GM23338 (cell line): ENCODE measurements around the gene GFRA1. TPM values are rescaled to one million over a fixed set of nuclear protein-coding genes. Genes with fewer than 3 reads are reported as not detected.

Source experiments
- ATAC-seq: fragments of 200-7000 bp; cut with Tn5 transposase; 3 replicates; pipeline ENCODE4 v1.9.1; 2020
- DNase-seq: peaks from one replicate; pipeline ENCODE4 v3.0.0-alpha.2; 2015; ENCODE audit warnings: low spot score
- H2AFZ ChIP-seq: fragments of 200-600 bp; sonication (generic); 2 replicates; pipeline ENCODE4 v1.8.0; 2016; ENCODE audit warnings: antibody characterized with exemption, mild to moderate bottlenecking, moderate library complexity
- H3F3A ChIP-seq: fragments of 200-600 bp; sonication (generic); replicated peaks from 2 replicates; pipeline ENCODE4 v1.8.0; 2017; ENCODE audit warnings: antibody characterized with exemption, mixed run types, low read depth
- H3K27ac ChIP-seq: fragments of 200-600 bp; sonication (generic); 2 replicates; pipeline ENCODE4 v1.6.1; 2016; ENCODE audit warnings: low read depth
- H3K27me3 ChIP-seq: fragments of 200-600 bp; sonication (generic); 2 replicates; pipeline ENCODE4 v1.8.0; 2016; ENCODE audit warnings: mild to moderate bottlenecking, mixed run types, moderate library complexity; ENCODE audit not compliant: insufficient read depth
- H3K36me3 ChIP-seq: fragments of 200-600 bp; sonication (generic); 2 replicates; pipeline ENCODE4 v1.8.0; 2016; ENCODE audit warnings: mild to moderate bottlenecking; ENCODE audit not compliant: insufficient read depth
- H3K4me1 ChIP-seq: fragments of 200-600 bp; sonication (generic); 2 replicates; pipeline ENCODE4 v1.8.0; 2016; ENCODE audit warnings: mild to moderate bottlenecking, moderate library complexity; ENCODE audit not compliant: insufficient read depth
- H3K4me2 ChIP-seq: fragments of 200-600 bp; sonication (generic); 2 replicates; pipeline ENCODE4 v1.7.1; 2017; ENCODE audit warnings: mixed run types
- H3K4me3 ChIP-seq: fragments of 200-600 bp; sonication (generic); 2 replicates; pipeline ENCODE4 v1.6.1; 2016; ENCODE audit warnings: mixed run types
- H3K79me2 ChIP-seq: fragments of 200-600 bp; sonication (generic); replicated peaks from 2 replicates; pipeline ENCODE4 v1.8.0; 2017; ENCODE audit warnings: mild to moderate bottlenecking; ENCODE audit not compliant: insufficient read depth
- H3K9me2 ChIP-seq: fragments of 200-600 bp; sonication (generic); 2 replicates; pipeline ENCODE4 v1.8.0; 2017; ENCODE audit not compliant: insufficient read depth
- H4K20me1 ChIP-seq: fragments of 200-600 bp; sonication (generic); replicated peaks from 2 replicates; pipeline ENCODE4 v1.8.0; 2017; ENCODE audit warnings: mild to moderate bottlenecking; ENCODE audit not compliant: insufficient read depth
- H3K27ac Mint-ChIP-seq: 2 replicates; pipeline ENCODE4 v1.8.0; 2020; ENCODE audit warnings: inconsistent platforms, mild to moderate bottlenecking, moderate library complexity, mixed read lengths
- H3K27me3 Mint-ChIP-seq: 3 replicates; pipeline ENCODE4 v1.8.0; 2022; ENCODE audit warnings: low read depth, mild to moderate bottlenecking, moderate library complexity, mixed read lengths, inconsistent platforms; ENCODE audit not compliant: insufficient read depth, poor library complexity
- H3K36me3 Mint-ChIP-seq: 3 replicates; pipeline ENCODE4 v1.8.0; 2021; ENCODE audit warnings: low read depth, mild to moderate bottlenecking, inconsistent platforms, moderate library complexity, mixed read lengths
- H3K4me1 Mint-ChIP-seq: 3 replicates; pipeline ENCODE4 v1.8.0; 2020; ENCODE audit warnings: mild to moderate bottlenecking, inconsistent platforms, mixed read lengths
- H3K4me3 Mint-ChIP-seq: 3 replicates; pipeline ENCODE4 v1.8.0; 2021; ENCODE audit warnings: moderate library complexity, mild to moderate bottlenecking, inconsistent platforms, mixed read lengths
- H3K9me3 Mint-ChIP-seq: 3 replicates; pipeline ENCODE4 v1.8.0; 2020; ENCODE audit warnings: moderate library complexity, mild to moderate bottlenecking, inconsistent platforms, mixed read lengths
- EZH2 ChIP-seq: fragments of 200-600 bp; sonication (generic); IDR thresholded peaks from one replicate; pipeline ENCODE4 v1.8.0; 2017; ENCODE audit warnings: antibody characterized with exemption, mild to moderate bottlenecking, low read depth; ENCODE audit not compliant: unreplicated experiment
- EZH2phosphoT487 ChIP-seq: fragments of 200-600 bp; sonication (generic); IDR thresholded peaks from one replicate; pipeline ENCODE4 v1.8.1; 2018; ENCODE audit warnings: antibody characterized with exemption; ENCODE audit not compliant: unreplicated experiment
- NANOG ChIP-seq: IDR thresholded peaks from 2 replicates; pipeline ENCODE4 v1.6.1; 2016; ENCODE audit warnings: antibody characterized with exemption, borderline replicate concordance
- POLR2AphosphoS5 ChIP-seq: IDR thresholded peaks from 2 replicates; pipeline ENCODE4 v1.6.1; 2016; ENCODE audit warnings: antibody characterized with exemption, low read depth
- REST ChIP-seq: IDR thresholded peaks from one replicate; pipeline ENCODE4 v1.6.1; 2018; ENCODE audit warnings: antibody characterized with exemption; ENCODE audit not compliant: unreplicated experiment
- STAT1 ChIP-seq: IDR thresholded peaks from one replicate; pipeline ENCODE4 v1.6.1; 2016; ENCODE audit warnings: antibody characterized with exemption; ENCODE audit not compliant: unreplicated experiment
- ZNF114 ChIP-seq: fragments of 250-450 bp; sonication (Bioruptor Pico); IDR thresholded peaks from 2 replicates; pipeline ENCODE4 v1.5.0; 2020; ENCODE audit warnings: mild to moderate bottlenecking, moderate library complexity
- ZNF462 ChIP-seq: fragments of 250-450 bp; sonication (Bioruptor Pico); IDR thresholded peaks from 2 replicates; pipeline ENCODE4 v1.5.0; 2020; ENCODE audit warnings: mild to moderate bottlenecking, moderate library complexity
- polyA plus RNA-seq: library from polyadenylated mRNA; unstranded; fragments of >200 nt; fragmentation: Nextera tagmentation; extraction: Ambion mirVana; gene quantifications from 2 replicates; pipeline ENCODE4 v1.2.1, GENCODE V29; 2016
- total RNA-seq: library from RNA; depleted of rRNA; stranded (reverse); fragments of >200 nt; shearing (Covaris generic); gene quantifications from 2 replicates; pipeline ENCODE4 v1.2.3, GENCODE V29; 2014
- TF ChIP-seq, protein P1 (sequence below), 2 experiments: fragments of 200-600 bp in 1 of 2; sonication (generic) in 1 of 2; conservative IDR thresholded peaks; 2 replicates each; pipeline versions ENCODE4 v1.5.1 to v1.6.1; 2016 to 2017; ENCODE audit warnings: antibody characterized with exemption in 2 of 2, low read depth in 2 of 2, mild to moderate bottlenecking in 2 of 2, moderate library complexity in 1 of 2

The GFRA1 gene
- total and polyA plus RNA-seq, 2 experiments from 2014 or later = 1.4 to 2.8 TPM

GRCh38 chr10:116093031-116093430, 180.0 kb downstream of the GFRA1 start:
- TF ChIP-seq EZH2 (no peak), ZNF114 (CRISPR knock-in tag) (no peak), REST (no peak), STAT1 (no peak), POLR2AphosphoS5 (no peak), EZH2phosphoT487 (no peak), ZNF462 (CRISPR knock-in tag) (no peak), NANOG (no peak)
- TF ChIP-seq, protein P1, sequence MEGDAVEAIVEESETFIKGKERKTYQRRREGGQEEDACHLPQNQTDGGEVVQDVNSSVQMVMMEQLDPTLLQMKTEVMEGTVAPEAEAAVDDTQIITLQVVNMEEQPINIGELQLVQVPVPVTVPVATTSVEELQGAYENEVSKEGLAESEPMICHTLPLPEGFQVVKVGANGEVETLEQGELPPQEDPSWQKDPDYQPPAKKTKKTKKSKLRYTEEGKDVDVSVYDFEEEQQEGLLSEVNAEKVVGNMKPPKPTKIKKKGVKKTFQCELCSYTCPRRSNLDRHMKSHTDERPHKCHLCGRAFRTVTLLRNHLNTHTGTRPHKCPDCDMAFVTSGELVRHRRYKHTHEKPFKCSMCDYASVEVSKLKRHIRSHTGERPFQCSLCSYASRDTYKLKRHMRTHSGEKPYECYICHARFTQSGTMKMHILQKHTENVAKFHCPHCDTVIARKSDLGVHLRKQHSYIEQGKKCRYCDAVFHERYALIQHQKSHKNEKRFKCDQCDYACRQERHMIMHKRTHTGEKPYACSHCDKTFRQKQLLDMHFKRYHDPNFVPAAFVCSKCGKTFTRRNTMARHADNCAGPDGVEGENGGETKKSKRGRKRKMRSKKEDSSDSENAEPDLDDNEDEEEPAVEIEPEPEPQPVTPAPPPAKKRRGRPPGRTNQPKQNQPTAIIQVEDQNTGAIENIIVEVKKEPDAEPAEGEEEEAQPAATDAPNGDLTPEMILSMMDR (conservative IDR thresholded peaks at IDR 0.05; ENCODE audit: low read depth in 2 of 2) = no peak
- Histone ChIP-seq H3K9me2 (no peaks in the 10 kb centered on the region), H3K4me2 (no peak overlapping the region), H3K79me2 (no peaks in the 10 kb centered on the region), H4K20me1 (no peaks in the 10 kb centered on the region), H3F3A (no peaks in the 10 kb centered on the region), H3K27me3 (no peaks in the 10 kb centered on the region), H3K4me1 (no peaks in the 10 kb centered on the region), H3K27ac (no peak overlapping the region), H2AFZ (no peak overlapping the region), H3K36me3 (no peaks in the 10 kb centered on the region), H3K4me3 (no peak overlapping the region)
- H3K4me3 Mint-ChIP-seq = no peak overlapping the region
- H3K9me3 Mint-ChIP-seq = no peaks in the 10 kb centered on the region
- no peaks in the 10 kb centered on the region for H3K36me3 Mint-ChIP-seq
- peaks cover 8% of the 10 kb centered on the region for H3K27me3 Mint-ChIP-seq
- no peak overlapping the region for H3K27ac Mint-ChIP-seq
- DNase-seq = no peak
- peaks cover 10% of the 10 kb centered on the region; the same call in 2 of the 3 replicates for H3K4me1 Mint-ChIP-seq
- no peak for ATAC-seq
